ENCODE data around the gene GPR155.
"Not testable (repeated sequence)": the region's sequence is repeated elsewhere in the genome, so short reads cannot be mapped to it uniquely, and the experiment has no call there.

GPR155 gene

GRCh38 chr2:174491947-174492346, 5.1 kb upstream of the GPR155 start:
- in situ Hi-C loops (cut with HindIII; ENCODE audit: low sequenced_read_pairs), result no loop called here

DNA sequence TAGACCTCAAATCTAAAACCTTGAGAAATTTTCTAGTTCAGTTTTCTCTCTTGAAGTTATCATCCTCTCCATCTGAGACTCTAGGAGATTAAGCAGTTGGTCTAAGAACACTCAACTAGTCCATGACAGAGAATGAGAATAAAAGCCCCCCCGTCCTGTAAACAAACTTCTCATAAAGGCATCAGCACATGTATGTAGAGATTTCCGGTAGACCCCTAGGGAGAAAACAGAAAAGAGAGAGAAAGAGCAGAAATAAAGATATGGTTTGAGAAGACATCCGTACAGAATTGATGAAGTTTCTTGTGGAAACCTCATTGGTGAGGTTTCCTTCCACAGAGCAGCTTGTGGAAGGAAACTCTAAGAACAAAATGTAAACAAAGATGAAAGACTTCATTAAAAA, 3.2 kb upstream of the GPR155 start:
- in situ Hi-C loops (cut with HindIII; ENCODE audit: low sequenced_read_pairs), result no loop called here

DNA sequence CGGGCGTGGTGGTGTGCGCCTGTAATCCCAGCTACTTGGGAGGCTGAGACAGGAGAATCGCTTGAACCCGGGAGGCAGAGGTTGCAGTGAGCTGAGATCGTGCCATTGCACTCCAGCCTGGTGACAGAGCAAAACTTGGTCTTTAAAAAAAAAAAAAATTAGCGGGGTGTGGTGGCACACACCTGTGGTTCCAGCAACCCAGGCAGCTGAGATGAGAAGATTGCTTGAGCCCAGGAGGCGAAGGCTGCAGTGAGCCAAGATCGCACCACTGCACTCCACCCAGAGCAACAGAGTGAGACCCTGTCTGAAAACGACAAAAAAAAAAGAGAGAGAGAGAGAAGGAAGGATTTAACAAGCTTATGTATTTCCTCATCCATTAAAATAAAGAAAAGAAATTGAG, 2.7 kb upstream of the GPR155 start:
- in situ Hi-C loops (cut with HindIII; ENCODE audit: low sequenced_read_pairs), result not testable (repeated sequence)

DNA sequence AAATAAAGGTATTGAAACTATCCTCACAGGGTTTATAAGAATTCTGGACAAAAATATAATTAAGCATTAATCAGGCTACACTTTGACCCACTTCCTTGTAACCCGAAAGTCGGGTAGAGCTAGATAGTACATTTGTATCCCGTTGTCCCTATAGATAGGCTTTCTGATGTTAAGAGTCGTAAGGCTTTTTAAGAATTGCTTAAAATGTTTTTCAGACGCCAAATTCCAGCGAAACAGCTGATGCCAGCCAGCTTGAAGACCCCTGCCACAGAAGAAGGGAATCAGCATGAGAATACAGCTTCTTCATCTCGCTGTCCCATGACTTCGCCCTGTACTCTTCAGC, 962 bp upstream of the GPR155 start:
- in situ Hi-C loops (cut with HindIII; ENCODE audit: low sequenced_read_pairs), result no loop called here

- in situ Hi-C loops (cut with HindIII; ENCODE audit: low sequenced_read_pairs), result no loop called here
Measured at GRCh38 chr2:174487108-174487819, 435 bp upstream of the GPR155 start.

DNA sequence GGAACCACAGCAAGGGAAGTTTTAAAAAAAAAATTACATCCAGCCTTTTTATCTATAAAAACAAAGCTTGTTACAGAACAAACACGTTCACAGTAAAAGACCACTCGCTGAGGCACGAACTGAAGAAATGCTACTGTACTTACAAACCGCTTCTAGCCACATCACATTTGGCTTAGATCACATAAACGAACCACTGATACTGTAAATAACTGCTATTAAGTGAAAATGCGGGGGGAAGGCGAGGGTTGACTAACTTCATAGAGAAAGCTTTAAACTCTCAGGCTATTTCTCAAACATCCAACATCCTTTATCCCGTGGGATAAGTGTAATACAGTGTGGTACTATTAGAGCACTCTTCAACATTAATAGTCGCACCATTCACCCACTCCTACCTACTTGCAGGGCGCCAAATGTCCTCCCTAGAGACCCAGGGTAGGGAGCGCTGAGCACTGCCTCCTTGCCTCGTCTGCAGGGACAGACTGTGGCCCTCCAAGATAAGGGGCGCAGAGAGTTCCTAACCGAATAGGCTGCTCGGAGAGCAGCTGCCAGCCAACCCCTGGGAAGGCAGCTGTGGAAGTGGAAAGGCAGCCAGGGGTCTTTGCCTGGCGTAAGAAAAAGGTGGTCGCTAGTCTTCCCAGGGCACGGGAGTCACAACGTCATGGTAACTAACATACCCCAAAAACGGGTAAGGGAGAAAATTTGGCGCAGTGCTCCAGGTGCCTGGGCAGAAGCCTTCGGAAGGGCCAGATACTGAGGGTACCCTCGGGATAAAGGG, 854 bp downstream of the GPR155 start:
- in situ Hi-C loops (cut with HindIII; ENCODE audit: low sequenced_read_pairs), result no loop called here

GRCh38 chr2:174485045-174485444, 1.8 kb downstream of the GPR155 start:
- in situ Hi-C loops (cut with HindIII; ENCODE audit: low sequenced_read_pairs), result not testable (repeated sequence)

- in situ Hi-C loops (cut with HindIII; ENCODE audit: low sequenced_read_pairs), result no loop called here
Measured at GRCh38 chr2:174484573-174484972, 2.3 kb downstream of the GPR155 start.

DNA sequence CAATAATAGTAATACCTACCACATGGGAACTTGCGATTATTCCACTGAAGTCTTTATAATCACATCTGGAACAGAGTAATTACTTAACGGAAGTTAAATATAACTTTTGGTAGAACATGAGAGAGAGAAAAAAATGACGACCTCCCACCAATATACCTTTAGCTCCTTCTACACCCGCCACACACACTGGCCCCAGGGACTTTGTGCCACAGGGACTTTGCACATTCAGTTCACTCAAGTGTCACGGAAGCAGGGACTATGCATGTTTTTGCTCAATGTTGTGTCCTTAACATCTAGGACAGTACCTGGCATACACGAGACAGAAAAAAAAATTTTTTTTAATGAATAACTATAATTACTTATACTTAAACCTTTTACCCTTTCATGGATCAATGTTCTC, 4.0 kb downstream of the GPR155 start:
- in situ Hi-C loops (cut with HindIII; ENCODE audit: low sequenced_read_pairs), result no loop called here

- in situ Hi-C loops (cut with HindIII; ENCODE audit: low sequenced_read_pairs), result no loop called here
Measured at GRCh38 chr2:174477759-174478158, 9.1 kb downstream of the GPR155 start.

DNA sequence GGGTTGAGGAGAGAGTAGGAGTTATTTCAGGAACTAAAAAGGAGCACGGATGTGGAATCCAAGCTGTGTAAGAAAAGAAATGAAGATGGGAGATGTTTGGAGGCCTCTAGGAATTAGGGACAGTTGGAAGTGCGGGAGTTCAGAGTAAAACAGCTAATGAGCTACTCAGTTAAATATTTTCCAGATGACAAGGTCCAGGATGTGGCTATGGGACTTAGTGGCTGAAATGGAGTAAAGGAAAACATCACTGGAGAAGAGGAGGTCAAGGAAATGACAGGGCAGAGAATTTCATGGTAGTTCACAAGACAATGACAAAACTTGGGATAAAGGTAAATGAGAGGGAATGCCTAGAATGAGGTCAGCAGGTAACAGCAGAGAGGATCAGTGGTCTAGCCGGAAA, 13.0 kb downstream of the GPR155 start:
- in situ Hi-C loops (cut with HindIII; ENCODE audit: low sequenced_read_pairs), result no loop called here

GRCh38 chr2:174465327-174465726, 21.5 kb downstream of the GPR155 start:
- in situ Hi-C loops (cut with HindIII; ENCODE audit: low sequenced_read_pairs), result no loop called here

DNA sequence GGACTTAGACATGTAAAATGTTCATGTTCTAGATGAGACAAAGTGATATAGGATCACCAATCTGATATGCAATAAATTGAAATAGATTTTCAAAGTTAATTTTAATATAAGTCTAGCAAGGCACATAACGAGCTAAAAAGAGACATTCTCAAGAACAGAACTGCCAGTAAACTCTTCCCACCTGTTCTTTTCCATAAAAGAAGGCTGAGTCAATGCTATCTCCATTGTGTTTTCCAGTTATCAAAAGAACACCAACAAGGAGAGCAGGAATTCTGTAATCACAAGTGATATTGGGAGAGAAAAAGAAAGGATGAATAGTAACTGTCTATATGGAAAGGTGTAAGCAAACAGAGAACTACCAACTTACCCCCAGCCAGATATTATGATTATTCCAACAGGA, 25.6 kb downstream of the GPR155 start:
- in situ Hi-C loops (cut with HindIII; ENCODE audit: low sequenced_read_pairs), result no loop called here

DNA sequence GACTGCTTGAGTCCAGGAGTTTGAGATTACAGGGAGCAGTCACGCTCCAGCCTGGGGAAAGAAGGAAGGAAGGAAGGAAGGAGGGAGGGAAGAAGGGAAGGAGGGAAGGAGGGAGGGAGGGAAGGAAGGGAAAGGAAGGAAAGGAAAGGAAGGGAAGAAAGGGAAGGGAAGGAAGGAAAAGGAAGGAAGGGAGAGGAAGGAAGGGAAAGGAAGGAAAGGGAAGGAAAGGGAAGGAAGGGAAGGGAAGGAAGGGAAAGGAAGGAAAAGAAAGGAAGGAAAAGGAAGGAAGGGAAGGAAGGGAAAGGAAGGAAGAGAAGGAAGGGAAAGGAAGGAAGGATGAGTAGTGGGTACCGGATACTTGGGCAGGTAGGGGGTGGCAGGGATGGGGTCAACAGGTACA, 32.3 kb downstream of the GPR155 start:
- in situ Hi-C loops (cut with HindIII; ENCODE audit: low sequenced_read_pairs), result no loop called here

DNA sequence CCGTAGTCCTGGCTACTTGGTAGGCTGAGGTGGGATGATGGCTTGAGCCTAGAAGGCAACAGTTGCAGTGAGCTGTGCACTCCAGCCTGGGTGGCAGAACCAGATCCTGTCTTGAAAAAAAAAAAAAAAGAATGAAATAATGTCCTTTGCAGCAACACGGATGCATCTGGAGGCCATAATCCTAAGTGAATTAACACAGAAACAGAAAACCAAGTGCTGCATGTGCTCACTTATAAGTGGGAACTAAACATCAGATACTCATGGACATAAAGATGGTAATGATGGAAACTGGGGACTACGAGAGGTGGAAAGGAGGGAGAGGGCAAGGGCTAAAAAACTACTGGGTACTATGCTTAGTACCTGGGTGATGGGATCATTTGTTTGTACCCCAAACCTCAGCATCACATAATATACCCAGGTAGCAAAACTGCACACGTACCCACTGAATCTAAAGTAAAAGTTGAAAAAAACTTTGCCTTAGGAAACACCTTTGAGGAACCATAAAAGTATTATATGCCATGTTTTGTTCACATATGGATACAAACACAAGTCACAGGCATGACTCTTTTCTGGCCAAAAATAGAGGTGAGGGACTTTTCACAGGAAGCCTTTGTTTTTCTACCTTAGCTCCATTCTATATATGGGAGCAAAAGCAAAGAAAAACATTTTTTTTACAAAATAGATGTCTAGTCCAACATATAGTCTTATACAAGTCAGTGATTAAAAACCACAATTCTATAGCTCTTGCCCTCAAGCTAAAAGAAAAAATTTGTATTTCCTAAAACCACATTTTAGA, 36.6 kb downstream of the GPR155 start:
- in situ Hi-C loops (cut with HindIII; ENCODE audit: low sequenced_read_pairs), result no loop called here

GRCh38 chr2:174449033-174449432, 37.8 kb downstream of the GPR155 start:
- in situ Hi-C loops (cut with HindIII; ENCODE audit: low sequenced_read_pairs), result no loop called here

DNA sequence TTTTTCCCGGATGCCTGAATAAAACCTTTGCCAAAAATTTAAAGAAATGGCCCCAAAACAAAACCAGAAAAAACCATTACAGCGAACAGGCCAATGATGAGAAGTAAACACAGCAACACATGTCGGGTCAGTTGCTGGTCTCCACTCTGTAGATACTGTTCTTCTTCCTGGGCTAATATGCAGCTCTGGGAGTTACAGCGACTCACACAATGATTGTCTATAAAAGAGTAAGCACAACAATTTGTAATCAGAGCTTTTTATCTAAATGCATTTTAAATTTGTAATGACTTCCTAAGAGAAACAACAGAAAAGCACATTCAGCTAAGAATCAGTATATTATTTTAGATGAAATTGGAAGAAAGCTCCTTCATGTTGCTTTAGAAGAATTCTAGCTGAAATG, 40.3 kb downstream of the GPR155 start:
- in situ Hi-C loops (cut with HindIII; ENCODE audit: low sequenced_read_pairs), result no loop called here

GRCh38 chr2:174445248-174445647, 41.6 kb downstream of the GPR155 start:
- in situ Hi-C loops (cut with HindIII; ENCODE audit: low sequenced_read_pairs), result no loop called here

DNA sequence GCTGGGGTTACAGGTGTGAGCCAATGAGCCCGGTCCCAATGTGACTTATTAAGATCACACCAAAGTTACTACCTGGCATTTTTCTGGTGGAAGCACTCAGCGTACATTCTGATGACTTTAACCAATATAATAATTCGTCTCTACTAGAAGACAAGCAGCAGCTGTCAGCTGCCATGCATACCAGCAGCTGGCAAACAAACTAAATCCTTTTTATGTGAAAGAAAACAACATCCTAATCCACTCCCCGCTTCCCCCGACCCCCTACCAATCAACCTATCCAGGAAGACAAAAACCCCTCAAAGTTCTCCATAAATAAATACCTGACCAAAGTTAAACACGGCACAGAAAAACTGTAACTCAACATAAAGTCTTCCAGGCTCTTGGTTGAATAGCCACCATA, 42.1 kb downstream of the GPR155 start:
- in situ Hi-C loops (cut with HindIII; ENCODE audit: low sequenced_read_pairs), result no loop called here

DNA sequence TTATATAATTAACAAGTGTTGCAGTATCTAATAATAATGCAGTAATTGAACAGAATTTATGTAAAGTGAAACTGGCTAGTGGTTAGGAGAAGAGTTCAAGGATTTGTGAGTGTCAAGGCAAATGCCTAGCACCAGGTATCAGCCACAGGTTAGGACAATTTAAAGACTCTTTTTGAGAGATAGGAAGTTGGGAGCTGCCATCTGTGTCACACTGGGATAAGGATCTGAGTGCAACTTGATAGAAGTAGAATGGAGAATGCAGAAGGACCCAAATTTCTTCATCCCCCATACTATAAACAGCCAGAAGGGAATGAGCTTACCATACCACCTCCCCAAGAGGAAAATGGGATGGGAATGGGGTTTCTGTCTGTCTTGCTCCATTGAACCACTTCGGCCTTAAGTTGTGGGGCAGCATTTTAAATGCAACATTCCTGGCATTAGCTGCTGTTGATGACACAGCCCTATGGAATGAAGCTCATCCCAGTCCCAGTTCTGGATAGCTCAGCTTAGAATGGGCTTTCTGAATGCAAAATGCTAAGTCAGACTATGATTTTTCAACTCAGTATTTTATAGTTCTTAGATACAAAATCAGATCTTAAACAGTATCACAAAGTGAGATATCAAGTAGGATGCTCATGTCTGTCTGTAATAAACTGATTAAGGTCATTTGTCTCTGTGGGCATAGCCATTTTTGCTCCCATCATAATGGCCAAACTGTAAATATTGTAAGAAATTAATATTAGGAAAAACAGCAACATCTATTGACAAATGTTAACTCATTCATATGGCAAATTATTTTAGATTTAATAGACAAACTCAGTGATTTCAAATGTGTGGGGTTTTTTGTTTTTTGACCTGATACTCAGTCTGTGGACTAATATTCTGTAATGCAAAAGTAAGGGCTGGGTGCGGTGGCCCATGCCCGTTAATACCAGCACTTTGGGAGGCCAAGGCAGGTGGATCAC, 44.0 kb downstream of the GPR155 start:
- in situ Hi-C loops (cut with HindIII; ENCODE audit: low sequenced_read_pairs), result no loop called here

DNA sequence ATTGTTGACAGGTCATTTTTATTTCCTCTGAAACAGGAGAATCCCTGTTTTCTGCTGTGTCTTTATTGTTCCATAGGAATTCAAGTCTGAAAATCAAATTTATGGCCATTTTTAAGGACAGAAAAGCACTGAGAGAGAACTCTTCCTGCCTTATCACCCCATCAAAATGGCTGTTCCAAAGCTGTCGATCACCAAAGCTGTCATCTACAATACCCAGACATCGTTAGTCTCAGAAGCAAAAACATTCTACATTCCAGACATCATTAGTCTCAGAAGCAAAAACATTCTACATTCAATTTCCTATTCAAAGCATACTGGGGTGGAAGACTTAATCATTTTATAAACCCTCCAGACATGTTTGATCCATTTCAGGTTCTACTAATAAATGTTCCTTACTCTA, 46.9 kb downstream of the GPR155 start:
- in situ Hi-C loops (cut with HindIII; ENCODE audit: low sequenced_read_pairs), result no loop called here
